Esophagus squamous epithelium (tissue), 5 donors: ENCODE measurements around the gene LSM3. TPM values are rescaled to one million over a fixed set of nuclear protein-coding genes. Genes with fewer than 3 reads are reported as not detected.

Experiments
- DNase-seq: peaks from one replicate; lab custom pipeline; 2025; lab: John Stamatoyannopoulos, UW
- H3K27ac ChIP-seq, 4 donors: fragments of 200-600 bp; sonication (generic); one replicate each; pipeline ENCODE4 v1.5.1; 2016 to 2019; ENCODE audit warnings: mild to moderate bottlenecking in 1 of 4
- H3K27me3 ChIP-seq, 4 donors: fragments of 200-600 bp; sonication (generic); 1 replicate in 3 of 4; 2 replicates in 1 of 4; pipeline versions ENCODE4 v1.5.1 to v1.6.0; 2017 to 2021; ENCODE audit warnings: antibody characterized with exemption in 1 of 4
- H3K36me3 ChIP-seq, 3 donors: fragments of 200-600 bp; sonication (generic); one replicate each; pipeline ENCODE4 v1.5.1; 2016 to 2019
- H3K4me1 ChIP-seq, 3 donors: fragments of 200-600 bp; sonication (generic); one replicate each; pipeline ENCODE4 v1.5.1; 2017 to 2019
- H3K4me3 ChIP-seq, 4 donors: fragments of 200-600 bp; sonication (generic); 1 replicate in 3 of 4; 2 replicates in 1 of 4; pipeline ENCODE4 v1.5.1; 2016 to 2019; ENCODE audit warnings: mild to moderate bottlenecking in 2 of 4, moderate library complexity in 1 of 4
- H3K9me3 ChIP-seq, 3 donors: fragments of 200-600 bp; sonication (generic); one replicate each; pipeline ENCODE4 v1.5.1; 2016 to 2019
- CTCF ChIP-seq, 6 experiments: fragments of 450-650 bp in 4 of 6; fragments of 200-600 bp in 2 of 6; sonication (generic) in 2 of 6; IDR thresholded peaks; one replicate each; pipeline ENCODE4 v1.5.1; 2016 to 2019; ENCODE audit warnings: antibody characterized with exemption in 6 of 6, mild to moderate bottlenecking in 4 of 6, moderate library complexity in 4 of 6
- POLR2A ChIP-seq, 4 donors: fragments of 450-650 bp; IDR thresholded peaks; one replicate each; pipeline ENCODE4 v1.6.1; 2017; ENCODE audit warnings: antibody characterized with exemption in 4 of 4, mild to moderate bottlenecking in 4 of 4, moderate library complexity in 3 of 4
- WGBS, 2 donors: methylation state at CpG; one replicate each; pipeline ENCODE4 v1.1.5; 2018; 5-methylcytosine and 5-hydroxymethylcytosine counted together
- intact Hi-C: fragments of 100-400 bp; cut with DNase I; formaldehyde crosslinking; loops from one replicate; pipeline ENCODE4 v1.15.0; 2022
- total RNA-seq, 4 donors: library from RNA; depleted of rRNA; stranded (reverse); fragments of >200 nt; gene quantifications; one replicate each; pipeline ENCODE4 v1.1.0, GENCODE V29; 2016
- donor health status: DM: yes; HTN: yes; CAD: no.

The LSM3 gene
- total RNA-seq, 4 donors from 2014 or later, result 6.3 to 21.5 (median 13.7) TPM

- H3K36me3 ChIP-seq, result peaks cover 6 to 96% (median 9%) of the 10 kb centered on the region in 3 donors
- H3K27me3 ChIP-seq, result no peaks in the 10 kb centered on the region
- H3K4me3 ChIP-seq, result no peak overlapping the region
- H3K9me3 ChIP-seq, result no peaks in the 10 kb centered on the region
- peaks cover 11 to 25% (median 18%) of the 10 kb centered on the region in 3 donors for H3K4me1 ChIP-seq
- H3K27ac ChIP-seq, result no peak overlapping the region
- intact Hi-C loops, result no loop called here
- no peak for TF ChIP-seq POLR2A (IDR thresholded peaks at IDR 0.05)
- no peak for TF ChIP-seq CTCF (IDR thresholded peaks at IDR 0.05)
- 97 to 100% methylated on average over 6 to 9 of the region's 9 CpGs for WGBS, 2 donors
- no peak for DNase-seq
Measured at GRCh38 chr3:14150078-14150477, 28.5 kb upstream of the LSM3 start.

GRCh38 chr3:14150491-14151230 is 28.0 kb upstream of the LSM3 start:
- Histone ChIP-seq H3K27me3 (no peaks in the 10 kb centered on the region), H3K4me1 (peaks cover 8 to 23% (median 13%) of the 10 kb centered on the region in 3 donors), H3K36me3 (peaks cover 6 to 97% (median 13%) of the 10 kb centered on the region in 3 donors), H3K4me3 (no peak overlapping the region), H3K27ac (no peak overlapping the region), H3K9me3 (no peaks in the 10 kb centered on the region)
- WGBS, 2 donors, result 77 to 97% methylated on average over 8 to 9 of the region's 9 CpGs
- TF ChIP-seq CTCF (IDR thresholded peaks at IDR 0.05), result no peak
- no peak for TF ChIP-seq POLR2A (IDR thresholded peaks at IDR 0.05)
- intact Hi-C loops, result no loop called here
- no peak for DNase-seq

- no peaks in the 10 kb centered on the region for H3K27me3 ChIP-seq
- H3K9me3 ChIP-seq, result no peaks in the 10 kb centered on the region
- H3K4me1 ChIP-seq, result peaks cover 0 to 23% (median 3%) of the 10 kb centered on the region in 3 donors
- no peak for TF ChIP-seq POLR2A (IDR thresholded peaks at IDR 0.05)
- TF ChIP-seq CTCF (IDR thresholded peaks at IDR 0.05), result no peak
- no peak overlapping the region for H3K27ac ChIP-seq
- intact Hi-C loops, result no loop called here
- WGBS, 2 donors, result 86 to 98% methylated on average over 4 to 8 of the region's 12 CpGs
- H3K36me3 ChIP-seq, result peaks cover 6 to 97% (median 8%) of the 10 kb centered on the region in 3 donors
- no peak overlapping the region for H3K4me3 ChIP-seq
- DNase-seq, result no peak
Measured at GRCh38 chr3:14151471-14152083, 27.0 kb upstream of the LSM3 start.

DNA sequence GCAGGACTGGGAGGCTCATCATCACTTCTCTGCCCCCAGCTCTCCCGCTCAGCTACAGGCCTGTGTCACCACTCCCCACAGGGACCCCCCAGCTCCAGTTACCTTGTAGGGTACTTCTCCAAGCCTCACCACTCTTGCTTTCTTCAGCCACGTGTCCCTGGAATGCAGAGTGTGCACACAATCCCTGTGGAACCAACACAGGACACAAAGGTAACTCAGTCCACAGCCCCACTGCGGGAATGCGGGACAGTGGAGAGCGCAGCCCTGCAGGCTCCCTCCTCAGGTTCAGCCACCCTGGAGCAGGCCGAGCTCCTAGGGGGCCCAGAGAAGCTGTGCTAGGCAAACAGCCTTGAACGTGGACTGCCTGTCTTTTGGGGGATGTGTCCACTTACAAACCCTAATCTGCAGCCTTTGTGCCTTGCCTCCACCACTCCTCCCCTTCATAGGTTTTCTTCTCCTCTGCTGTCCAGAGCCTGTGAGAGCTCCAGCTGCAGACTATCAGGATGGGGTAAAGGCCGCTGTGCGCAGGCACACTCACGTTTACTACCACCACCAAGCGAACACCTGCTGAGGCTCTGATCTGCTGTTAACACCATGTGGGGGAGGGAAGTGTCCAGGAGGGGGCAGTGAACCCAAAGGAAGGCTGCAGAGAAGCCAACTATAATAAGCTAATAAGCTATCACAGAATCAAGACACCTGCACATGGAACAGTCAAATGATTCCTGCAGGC is 26.2 kb upstream of the LSM3 start:
- Histone ChIP-seq H3K4me1 (peaks cover 0 to 28% (median 2%) of the 10 kb centered on the region in 3 donors), H3K36me3 (peaks cover 6 to 97% (median 10%) of the 10 kb centered on the region in 3 donors), H3K27ac (no peak overlapping the region), H3K27me3 (no peaks in the 10 kb centered on the region), H3K4me3 (no peak overlapping the region), H3K9me3 (no peaks in the 10 kb centered on the region)
- intact Hi-C loops, result no loop called here
- DNase-seq, result no peak
- no peak for TF ChIP-seq POLR2A (IDR thresholded peaks at IDR 0.05)
- TF ChIP-seq CTCF (IDR thresholded peaks at IDR 0.05), result peak in 3 of 6 experiments; percentile 10 to 40 (median 13)
- WGBS, 2 donors, result 88 to 94% methylated on average over 8 to 10 of the region's 11 CpGs
